Measurements from ENCODE around the gene MGP. TPM values are rescaled to one million over a fixed set of nuclear protein-coding genes. Genes with fewer than 3 reads are reported as not detected.

The MGP gene
- total RNA-seq, 3 donors from 2014 or later, result 0.52 to 0.55 TPM; not detected in 1

GRCh38 chr12:14839262-14839661 lies 46.4 kb downstream of the MGP start:
- H3K9me3 Mint-ChIP-seq, result no peaks in the 10 kb centered on the region
- peaks cover 3% of the 10 kb centered on the region for H3K36me3 Mint-ChIP-seq (ENCODE audit: insufficient read depth)
- no peak overlapping the region for H3K4me3 Mint-ChIP-seq
- ATAC-seq, result no peak
- peaks cover 23% of the 10 kb centered on the region for H3K27me3 Mint-ChIP-seq (ENCODE audit: low read depth)
- H3K4me1 Mint-ChIP-seq (ENCODE audit: low read depth), result no peaks in the 10 kb centered on the region
- no peak for DNase-seq

GRCh38 chr12:14836336-14837210 lies 49.1 kb downstream of the MGP start:
- no peaks in the 10 kb centered on the region for H3K4me1 Mint-ChIP-seq (ENCODE audit: low read depth)
- ATAC-seq, result no peak

GRCh38 chr12:14834509-14834908 lies 51.1 kb downstream of the MGP start:
- ATAC-seq (no peak), DNase-seq (no peak)
- no peaks in the 10 kb centered on the region for H3K4me1 Mint-ChIP-seq (ENCODE audit: low read depth)
- H3K36me3 Mint-ChIP-seq (ENCODE audit: insufficient read depth), result no peaks in the 10 kb centered on the region
- H3K27me3 Mint-ChIP-seq (ENCODE audit: low read depth), result peaks cover 25% of the 10 kb centered on the region
- no peak overlapping the region for H3K4me3 Mint-ChIP-seq
- H3K9me3 Mint-ChIP-seq, result no peaks in the 10 kb centered on the region

More at GRCh38 chr12:14836336-14837210, 49.1 kb downstream of the MGP start:
- Mint-ChIP-seq H3K4me3 (no peak overlapping the region), H3K9me3 (no peaks in the 10 kb centered on the region), H3K36me3 (ENCODE audit: insufficient read depth) (peaks cover 3% of the 10 kb centered on the region), H3K27me3 (ENCODE audit: low read depth) (peaks cover 30% of the 10 kb centered on the region)
- no peak for DNase-seq

- Mint-ChIP-seq H3K4me3 (no peak overlapping the region), H3K36me3 (ENCODE audit: insufficient read depth) (no peaks in the 10 kb centered on the region), H3K9me3 (no peaks in the 10 kb centered on the region), H3K4me1 (ENCODE audit: low read depth) (no peaks in the 10 kb centered on the region), H3K27me3 (ENCODE audit: low read depth) (peaks cover 20% of the 10 kb centered on the region)
- no peak for ATAC-seq
- no peak for DNase-seq
Measured at GRCh38 chr12:14833952-14834351, 51.7 kb downstream of the MGP start.

- H3K4me3 Mint-ChIP-seq, result no peak overlapping the region
- H3K4me1 Mint-ChIP-seq (ENCODE audit: low read depth), result no peaks in the 10 kb centered on the region
- no peaks in the 10 kb centered on the region for H3K36me3 Mint-ChIP-seq (ENCODE audit: insufficient read depth)
- DNase-seq (no peak), ATAC-seq (no peak)
- H3K27me3 Mint-ChIP-seq (ENCODE audit: low read depth), result peaks cover 20% of the 10 kb centered on the region
- H3K9me3 Mint-ChIP-seq, result no peaks in the 10 kb centered on the region
Measured at GRCh38 chr12:14833336-14833735, 52.3 kb downstream of the MGP start.

Other genes with a start within 250 kb of the MGP start
- not detected for gene GUCY2C, start 189.3 kb downstream of the MGP start, total RNA-seq
- 100 to 1,000 TPM; 133 to 146 (median 140) TPM for gene WBP11, start 82.4 kb downstream of the MGP start, total RNA-seq
- gene C12orf60, start 82.2 kb downstream of the MGP start, total RNA-seq, result 1 to 10 TPM; 1.4 to 2.4 (median 1.6) TPM
- not detected for gene SMCO3, start 71.7 kb downstream of the MGP start, total RNA-seq
- gene ART4, start 42.3 kb downstream of the MGP start, total RNA-seq, result not detected
- under 1 TPM; 0.24 to 0.35 (median 0.25) TPM for gene ERP27, start 52.7 kb upstream of the MGP start, total RNA-seq
- 100 to 1,000 TPM; 241 to 278 (median 247) TPM for gene ARHGDIB, start 75.7 kb upstream of the MGP start, total RNA-seq
- not detected for gene PDE6H, start 87.2 kb upstream of the MGP start, total RNA-seq